ENCODE data around the gene C17orf107.
"Not testable (repeated sequence)": the region's sequence is repeated elsewhere in the genome, so short reads cannot be mapped to it uniquely, and the experiment has no call there.

DNA sequence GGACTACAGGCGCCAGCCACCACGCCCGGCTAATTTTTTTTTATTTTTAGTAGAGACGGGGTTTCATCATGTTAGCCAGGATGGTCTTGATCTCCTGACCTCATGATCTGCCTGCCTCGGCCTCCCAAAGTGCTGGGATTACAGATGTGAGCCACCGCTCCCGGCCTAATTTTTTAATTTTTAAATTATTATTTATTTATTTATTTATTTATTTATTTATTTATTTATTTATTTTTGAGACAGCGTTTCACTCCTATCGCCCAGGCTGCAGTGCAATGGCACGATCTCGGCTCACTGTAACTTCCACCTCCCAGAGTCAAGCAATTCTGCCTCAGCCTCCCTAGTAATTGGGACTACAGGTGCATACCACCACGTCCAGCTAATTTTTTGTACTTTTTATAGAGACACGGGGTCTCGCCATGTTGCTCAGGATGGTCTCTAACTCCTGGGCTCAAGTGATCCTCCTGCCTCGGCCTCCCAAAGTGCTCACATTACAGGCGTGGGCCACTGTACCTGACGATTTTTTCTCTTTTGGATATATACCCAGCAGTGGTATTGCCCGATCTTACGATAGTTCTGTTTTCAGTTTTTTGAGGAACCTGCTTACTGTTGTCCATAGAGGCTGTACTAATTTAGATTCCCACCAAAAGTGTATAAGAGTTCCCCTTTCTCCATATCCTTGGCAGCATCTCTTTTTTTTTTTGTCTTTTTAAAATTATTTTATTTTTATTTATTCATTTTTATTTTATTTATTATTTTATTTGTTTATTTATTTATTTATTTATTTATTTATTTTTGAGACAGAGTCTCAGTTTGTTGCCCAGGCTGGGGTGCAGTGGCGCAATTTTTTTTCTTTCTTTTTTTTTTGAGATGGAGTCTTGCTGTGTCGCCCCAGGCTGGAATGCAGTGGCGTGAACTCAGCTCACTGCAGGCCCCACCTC, 30.0 kb upstream of the C17orf107 start:
- TF ChIP-seq, protein P1, sequence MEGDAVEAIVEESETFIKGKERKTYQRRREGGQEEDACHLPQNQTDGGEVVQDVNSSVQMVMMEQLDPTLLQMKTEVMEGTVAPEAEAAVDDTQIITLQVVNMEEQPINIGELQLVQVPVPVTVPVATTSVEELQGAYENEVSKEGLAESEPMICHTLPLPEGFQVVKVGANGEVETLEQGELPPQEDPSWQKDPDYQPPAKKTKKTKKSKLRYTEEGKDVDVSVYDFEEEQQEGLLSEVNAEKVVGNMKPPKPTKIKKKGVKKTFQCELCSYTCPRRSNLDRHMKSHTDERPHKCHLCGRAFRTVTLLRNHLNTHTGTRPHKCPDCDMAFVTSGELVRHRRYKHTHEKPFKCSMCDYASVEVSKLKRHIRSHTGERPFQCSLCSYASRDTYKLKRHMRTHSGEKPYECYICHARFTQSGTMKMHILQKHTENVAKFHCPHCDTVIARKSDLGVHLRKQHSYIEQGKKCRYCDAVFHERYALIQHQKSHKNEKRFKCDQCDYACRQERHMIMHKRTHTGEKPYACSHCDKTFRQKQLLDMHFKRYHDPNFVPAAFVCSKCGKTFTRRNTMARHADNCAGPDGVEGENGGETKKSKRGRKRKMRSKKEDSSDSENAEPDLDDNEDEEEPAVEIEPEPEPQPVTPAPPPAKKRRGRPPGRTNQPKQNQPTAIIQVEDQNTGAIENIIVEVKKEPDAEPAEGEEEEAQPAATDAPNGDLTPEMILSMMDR (IDR thresholded peaks at IDR 0.05): not testable (repeated sequence)
- TF ChIP-seq POLR2A (IDR thresholded peaks at IDR 0.05): not testable (repeated sequence)

Data from esophagus squamous epithelium (tissue), 4 donors.